Stimulated activated naive B cell treated with anti-CD40 and anti-IgM and Interleukin-4, amounts not matched to agents 10 μg/mL and 1 μg/mL and 100 μg/mL, for 72 hours (primary cell): Measurements from ENCODE around the gene SEPHS1.

ENCODE experiments used
- ATAC-seq, 2 donors: fragments of 150-1000 bp; cut with Tn5 transposase; replicated peaks; 2 replicates each; pipeline ENCODE4 v1.10.0; 2021; ENCODE audit warnings: moderate library complexity in 1 of 2
- DNase-seq: peaks from one replicate; pipeline ENCODE4 v3.0.0; 2021
- H3K27ac Mint-ChIP-seq: one replicate; pipeline ENCODE4 v1.8.0; 2022; ENCODE audit warnings: mild to moderate bottlenecking, mixed read lengths
- H3K27me3 Mint-ChIP-seq, 2 donors: one replicate each; pipeline ENCODE4 v1.8.0; 2022; ENCODE audit warnings: mixed read lengths in 2 of 2
- H3K36me3 Mint-ChIP-seq, 2 donors: one replicate each; pipeline ENCODE4 v1.8.0; 2022; ENCODE audit warnings: mixed read lengths in 2 of 2, mild to moderate bottlenecking in 1 of 2
- H3K4me1 Mint-ChIP-seq, 2 donors: one replicate each; pipeline ENCODE4 v1.8.0; 2022; ENCODE audit warnings: mixed read lengths in 2 of 2, mild to moderate bottlenecking in 1 of 2
- H3K4me3 Mint-ChIP-seq, 2 donors: one replicate each; pipeline ENCODE4 v1.8.0; 2022; ENCODE audit warnings: mild to moderate bottlenecking in 2 of 2, mixed read lengths in 2 of 2, moderate library complexity in 1 of 2
- H3K9me3 Mint-ChIP-seq, 2 donors: one replicate each; pipeline ENCODE4 v1.8.0; 2022; ENCODE audit warnings: mixed read lengths in 2 of 2, mild to moderate bottlenecking in 1 of 2

The SEPHS1 gene

GRCh38 chr10:13328613-13329012 lies 19.5 kb downstream of the SEPHS1 start:
- Mint-ChIP-seq H3K4me1 (peaks cover 0 to 4% of the 10 kb centered on the region in 2 donors), H3K36me3 (peaks cover 51 to 71% of the 10 kb centered on the region in 2 donors), H3K27me3 (no peaks in the 10 kb centered on the region), H3K9me3 (no peaks in the 10 kb centered on the region), H3K4me3 (no peak overlapping the region), H3K27ac (no peak overlapping the region)
- ATAC-seq: no peak
- DNase-seq: no peak

GRCh38 chr10:13328126-13328525 lies 20.0 kb downstream of the SEPHS1 start:
- H3K36me3 Mint-ChIP-seq: peaks cover 47 to 67% of the 10 kb centered on the region in 2 donors
- peaks cover 0 to 4% of the 10 kb centered on the region in 2 donors for H3K4me1 Mint-ChIP-seq
- DNase-seq (no peak), ATAC-seq (no peak)
- no peak overlapping the region for H3K4me3 Mint-ChIP-seq
- H3K27ac Mint-ChIP-seq: no peak overlapping the region
- no peaks in the 10 kb centered on the region for H3K9me3 Mint-ChIP-seq
- no peaks in the 10 kb centered on the region for H3K27me3 Mint-ChIP-seq

DNA sequence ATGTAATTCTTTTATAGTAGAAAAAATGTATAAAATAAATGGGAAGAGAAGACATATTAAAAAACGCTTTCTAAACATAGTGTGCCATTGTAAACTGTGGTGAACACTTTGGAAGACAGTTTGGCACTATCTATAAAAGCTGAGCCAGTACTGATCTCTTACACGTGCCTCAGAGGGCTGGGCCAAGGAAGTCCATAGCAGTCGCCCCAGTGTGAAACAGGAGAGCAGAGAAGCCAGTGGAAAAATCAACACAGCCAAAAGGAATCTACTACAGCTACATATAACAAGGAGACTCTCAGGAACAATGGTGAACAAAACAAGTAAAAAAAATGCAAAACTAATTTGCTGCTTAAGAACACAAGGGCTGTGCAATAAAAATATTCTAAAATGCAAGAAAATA lies 20.6 kb downstream of the SEPHS1 start:
- no peak overlapping the region for H3K27ac Mint-ChIP-seq
- H3K36me3 Mint-ChIP-seq: peaks cover 44 to 73% of the 10 kb centered on the region in 2 donors
- no peaks in the 10 kb centered on the region for H3K9me3 Mint-ChIP-seq
- H3K27me3 Mint-ChIP-seq: no peaks in the 10 kb centered on the region
- no peak overlapping the region for H3K4me3 Mint-ChIP-seq
- H3K4me1 Mint-ChIP-seq: peaks cover 0 to 4% of the 10 kb centered on the region in 2 donors
- DNase-seq (no peak), ATAC-seq (no peak)

- Mint-ChIP-seq H3K27ac (no peak overlapping the region), H3K27me3 (no peaks in the 10 kb centered on the region), H3K36me3 (peaks cover 27 to 51% of the 10 kb centered on the region in 2 donors), H3K4me1 (peaks cover 0 to 4% of the 10 kb centered on the region in 2 donors), H3K4me3 (no peak overlapping the region), H3K9me3 (no peaks in the 10 kb centered on the region)
- no peak for ATAC-seq
- no peak for DNase-seq
Observed at GRCh38 chr10:13322615-13323148, 25.4 kb downstream of the SEPHS1 start.

DNA sequence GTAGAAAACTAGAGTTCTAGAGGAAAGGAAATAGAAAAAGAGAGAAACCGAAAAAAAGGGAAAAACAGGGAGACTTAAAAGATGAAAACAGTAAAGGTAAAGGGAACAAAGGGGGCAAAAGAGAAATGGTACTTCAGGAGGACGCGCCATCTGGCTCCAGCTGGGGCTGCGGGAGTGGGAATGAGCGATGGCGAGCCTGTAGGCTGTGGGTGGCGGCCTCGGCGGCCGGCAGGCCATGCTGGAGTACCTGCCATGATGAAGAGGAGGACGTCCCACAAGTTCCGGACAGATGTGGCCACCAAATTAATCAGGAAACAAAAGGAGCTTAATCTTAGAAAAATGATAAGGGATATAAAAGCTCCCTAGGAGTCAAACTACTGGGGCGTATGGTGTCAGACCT lies 26.5 kb downstream of the SEPHS1 start:
- Mint-ChIP-seq H3K4me3 (no peak overlapping the region), H3K9me3 (no peaks in the 10 kb centered on the region), H3K27me3 (no peaks in the 10 kb centered on the region), H3K36me3 (peaks cover 27 to 50% of the 10 kb centered on the region in 2 donors), H3K4me1 (peaks cover 0 to 4% of the 10 kb centered on the region in 2 donors), H3K27ac (no peak overlapping the region)
- ATAC-seq: no peak
- DNase-seq: no peak

- DNase-seq: no peak
- Mint-ChIP-seq H3K9me3 (no peaks in the 10 kb centered on the region), H3K4me3 (no peak overlapping the region), H3K4me1 (no peaks in the 10 kb centered on the region), H3K36me3 (peaks cover 16 to 32% of the 10 kb centered on the region in 2 donors), H3K27me3 (no peaks in the 10 kb centered on the region), H3K27ac (no peak overlapping the region)
- ATAC-seq: no peak
Observed at GRCh38 chr10:13319166-13319565, 28.9 kb downstream of the SEPHS1 start.

- H3K4me1 Mint-ChIP-seq: no peaks in the 10 kb centered on the region
- ATAC-seq (no peak), DNase-seq (no peak)
- H3K4me3 Mint-ChIP-seq: no peak overlapping the region
- H3K36me3 Mint-ChIP-seq: peaks cover 12 to 22% of the 10 kb centered on the region in 2 donors
- H3K27ac Mint-ChIP-seq: no peak overlapping the region
- H3K27me3 Mint-ChIP-seq: no peaks in the 10 kb centered on the region
- no peaks in the 10 kb centered on the region for H3K9me3 Mint-ChIP-seq
Observed at GRCh38 chr10:13317474-13317873, 30.6 kb downstream of the SEPHS1 start.

GRCh38 chr10:13316635-13317311 lies 31.3 kb downstream of the SEPHS1 start:
- Mint-ChIP-seq H3K27me3 (no peaks in the 10 kb centered on the region), H3K27ac (no peak overlapping the region), H3K4me1 (no peaks in the 10 kb centered on the region), H3K36me3 (peaks cover 9 to 18% of the 10 kb centered on the region in 2 donors), H3K4me3 (no peak overlapping the region), H3K9me3 (no peaks in the 10 kb centered on the region)
- ATAC-seq (no peak), DNase-seq (no peak)

GRCh38 chr10:13315361-13315760 lies 32.7 kb downstream of the SEPHS1 start:
- H3K9me3 Mint-ChIP-seq: no peaks in the 10 kb centered on the region
- no peak overlapping the region for H3K4me3 Mint-ChIP-seq
- H3K36me3 Mint-ChIP-seq: peaks cover 5 to 13% of the 10 kb centered on the region in 2 donors
- DNase-seq: no peak
- no peak overlapping the region for H3K27ac Mint-ChIP-seq
- no peaks in the 10 kb centered on the region for H3K27me3 Mint-ChIP-seq
- H3K4me1 Mint-ChIP-seq: no peaks in the 10 kb centered on the region
- ATAC-seq: no peak

DNA sequence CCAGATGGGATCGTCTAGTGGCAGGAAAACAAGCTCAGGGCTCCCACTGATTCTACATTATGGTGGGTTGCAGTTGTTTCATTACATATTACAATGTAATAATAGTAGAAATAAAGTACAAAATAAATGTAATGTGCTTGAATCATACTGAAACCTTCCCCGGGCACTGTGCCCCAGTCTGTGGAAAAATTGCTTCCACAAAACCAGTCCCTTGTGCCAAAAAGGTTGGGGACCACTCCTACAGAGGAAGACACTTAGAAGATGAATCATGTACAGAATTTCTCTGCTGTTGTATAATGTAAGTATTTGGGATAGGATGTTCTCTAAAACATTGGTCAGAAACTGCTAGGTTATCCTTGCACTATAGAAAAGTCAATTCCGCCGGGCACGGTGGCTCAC lies 36.9 kb downstream of the SEPHS1 start:
- no peak overlapping the region for H3K27ac Mint-ChIP-seq
- H3K4me1 Mint-ChIP-seq: no peaks in the 10 kb centered on the region
- H3K36me3 Mint-ChIP-seq: peaks cover 0 to 5% of the 10 kb centered on the region in 2 donors
- H3K4me3 Mint-ChIP-seq: no peak overlapping the region
- ATAC-seq (no peak), DNase-seq (no peak)
- H3K27me3 Mint-ChIP-seq: no peaks in the 10 kb centered on the region
- H3K9me3 Mint-ChIP-seq: no peaks in the 10 kb centered on the region

GRCh38 chr10:13310518-13311176 lies 37.4 kb downstream of the SEPHS1 start:
- DNase-seq (no peak), ATAC-seq (no peak)
- H3K36me3 Mint-ChIP-seq: peaks cover 3 to 4% of the 10 kb centered on the region in 2 donors
- H3K27me3 Mint-ChIP-seq: no peaks in the 10 kb centered on the region
- H3K9me3 Mint-ChIP-seq: no peaks in the 10 kb centered on the region
- no peaks in the 10 kb centered on the region for H3K4me1 Mint-ChIP-seq
- H3K4me3 Mint-ChIP-seq: no peak overlapping the region
- no peak overlapping the region for H3K27ac Mint-ChIP-seq

DNA sequence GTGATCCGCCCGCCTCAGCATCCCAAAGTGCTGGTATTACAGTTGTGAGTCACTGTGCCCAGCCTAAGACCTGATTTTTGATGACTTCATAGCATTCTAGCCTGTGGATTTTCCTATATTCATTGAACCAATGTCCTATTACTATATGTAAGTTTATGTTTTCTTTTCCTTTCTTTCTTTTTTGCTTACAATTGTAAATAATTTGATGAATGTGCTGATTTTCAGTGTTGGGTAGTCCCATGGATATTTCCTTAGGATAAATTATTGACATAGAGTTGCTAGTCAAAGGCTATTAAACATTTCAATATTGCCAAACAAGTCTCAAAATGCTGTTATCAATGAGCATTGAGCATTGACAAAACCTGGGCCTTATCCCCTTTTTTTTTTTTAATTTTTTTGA lies 38.3 kb downstream of the SEPHS1 start:
- Mint-ChIP-seq H3K36me3 (peaks cover 3 to 4% of the 10 kb centered on the region in 2 donors), H3K4me3 (no peak overlapping the region), H3K27me3 (no peaks in the 10 kb centered on the region), H3K9me3 (no peaks in the 10 kb centered on the region), H3K4me1 (no peaks in the 10 kb centered on the region), H3K27ac (no peak overlapping the region)
- DNase-seq: no peak
- ATAC-seq: no peak

DNA sequence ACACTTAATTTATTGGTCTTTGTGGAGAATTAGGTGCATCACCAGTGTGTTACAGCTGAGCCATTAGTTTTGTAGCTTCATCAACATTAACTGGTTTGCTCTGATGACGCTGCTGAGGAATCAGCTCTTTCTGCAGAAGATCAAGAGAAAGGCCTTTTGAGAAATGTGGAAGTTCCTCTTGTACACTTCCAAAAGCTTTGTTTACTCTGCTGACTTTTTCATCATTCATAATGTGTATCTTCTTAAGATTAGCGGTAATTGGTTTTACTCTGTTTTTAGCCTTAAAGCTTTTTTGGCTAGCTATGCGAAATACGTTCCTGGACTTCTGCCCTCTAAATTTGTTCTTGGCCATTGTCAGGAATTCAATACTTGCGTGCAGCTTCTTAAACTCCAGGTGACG lies 40.0 kb downstream of the SEPHS1 start:
- no peaks in the 10 kb centered on the region for H3K27me3 Mint-ChIP-seq
- H3K36me3 Mint-ChIP-seq: peaks cover 3 to 4% of the 10 kb centered on the region in 2 donors
- peaks cover 0 to 2% of the 10 kb centered on the region in 2 donors for H3K4me1 Mint-ChIP-seq
- no peaks in the 10 kb centered on the region for H3K9me3 Mint-ChIP-seq
- no peak overlapping the region for H3K4me3 Mint-ChIP-seq
- no peak overlapping the region for H3K27ac Mint-ChIP-seq
- ATAC-seq (no peak), DNase-seq (no peak)

DNA sequence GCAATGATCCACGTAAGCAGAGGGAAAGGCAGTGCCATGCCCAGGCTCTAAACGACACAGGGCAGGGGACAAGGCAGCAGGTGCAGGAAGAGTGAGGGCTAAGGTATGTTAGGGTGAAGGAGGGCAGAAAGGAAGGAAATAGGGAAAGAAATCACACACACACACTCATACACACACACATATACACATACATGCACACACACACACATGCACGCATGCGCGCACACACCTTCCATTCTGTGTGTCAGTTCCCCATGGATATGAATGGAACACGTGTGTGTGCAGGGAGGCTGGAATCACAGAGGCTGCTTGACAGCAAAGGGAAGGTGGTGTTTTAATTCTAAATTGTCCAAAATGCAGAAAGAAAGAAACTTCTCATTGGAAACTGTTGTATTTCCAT lies 42.0 kb downstream of the SEPHS1 start:
- peaks cover 5 to 6% of the 10 kb centered on the region in 2 donors for H3K36me3 Mint-ChIP-seq
- no peaks in the 10 kb centered on the region for H3K9me3 Mint-ChIP-seq
- no peak overlapping the region for H3K27ac Mint-ChIP-seq
- no peak overlapping the region for H3K4me3 Mint-ChIP-seq
- H3K27me3 Mint-ChIP-seq: no peaks in the 10 kb centered on the region
- H3K4me1 Mint-ChIP-seq: peaks cover 6 to 15% of the 10 kb centered on the region in 2 donors
- ATAC-seq: no peak
- no peak for DNase-seq
